K562 (cell line): Measurements from ENCODE around the gene CDH8. TPM values are rescaled to one million over a fixed set of nuclear protein-coding genes. Genes with fewer than 3 reads are reported as not detected.

Experiments
- ATAC-seq: fragments of 200-7000 bp; cut with Tn5 transposase; 3 replicates; pipeline ENCODE4 v1.9.1; 2020; ENCODE audit warnings: moderate library complexity
- BruUV-seq: library from RNA; stranded (reverse); fragments of 400-500 nt; replicated peaks from 2 replicates; lab custom pipeline; 2021; lab: Mats Ljungman, UMichigan
- CTCF ChIA-PET: fragments of 300-600 bp; formaldehyde crosslinking; extraction: SDS; loops from one replicate; lab custom pipeline; 2021; ENCODE audit warnings: low intra/inter-chr PET ratio; lab: Yijun Ruan, JAX
- POLR2A ChIA-PET: fragments of 300-600, 350-650 bp; sonication (Branson Sonifier 250); formaldehyde crosslinking; extraction: SDS; loops from one replicate; lab custom pipeline; 2021; ENCODE audit warnings: antibody characterized with exemption, inconsistent platforms; lab: Yijun Ruan, JAX
- DNase-seq, 4 experiments: peaks; one replicate each; pipeline versions ENCODE4 v3.0.0 to v3.0.0-alpha.2; 2011 to 2018; ENCODE audit warnings: low spot score in 3 of 4, mixed read lengths in 3 of 4; ENCODE audit errors: extremely low read depth in 1 of 4
- FAIRE-seq: peaks from 2 replicates; lab custom pipeline; 2011; peaks lifted over from hg19 to GRCh38; lab: Jason Lieb, UNC
- H2AFZ ChIP-seq: 2 replicates; pipeline ENCODE4 v1.6.0; 2011; ENCODE audit warnings: low read depth, low read length, control low read depth, inconsistent platforms
- H3K27ac ChIP-seq: fragments of 200-600 bp; 3 replicates; pipeline ENCODE4 v1.8.0; 2011; ENCODE audit warnings: low read depth, mild to moderate bottlenecking, control low read depth, inconsistent platforms, low read length, moderate library complexity, mixed read lengths; ENCODE audit errors: extremely low read depth
- H3K27me3 ChIP-seq, 2 experiments: fragments of 300-600 bp in 1 of 2; 2 replicates in 1 of 2; 3 replicates in 1 of 2; pipeline versions ENCODE4 v1.6.0 to v1.8.0; 2011; ENCODE audit warnings: inconsistent platforms in 2 of 2, low read length in 2 of 2, mild to moderate bottlenecking in 1 of 2, mixed read lengths in 1 of 2, moderate library complexity in 1 of 2; ENCODE audit not compliant: control insufficient read depth in 2 of 2, insufficient read depth in 2 of 2
- H3K36me3 ChIP-seq: fragments of 300-600 bp; 3 replicates; pipeline ENCODE4 v1.8.0; 2011; ENCODE audit warnings: mild to moderate bottlenecking, low read length, inconsistent platforms; ENCODE audit not compliant: control insufficient read depth, insufficient read depth
- H3K4me1 ChIP-seq, 2 experiments: fragments of 200-600 bp in 1 of 2; replicated peaks in 1 of 2; 2 replicates in 1 of 2; 3 replicates in 1 of 2; pipeline versions ENCODE4 v1.5.1 to v1.8.0; 2011; ENCODE audit warnings: inconsistent platforms in 2 of 2, low read length in 2 of 2, mild to moderate bottlenecking in 1 of 2, mixed read lengths in 1 of 2, moderate library complexity in 1 of 2; ENCODE audit not compliant: control insufficient read depth in 2 of 2, insufficient read depth in 2 of 2
- H3K4me2 ChIP-seq: 2 replicates; pipeline ENCODE4 v1.6.1; 2011; ENCODE audit warnings: low read length, control low read depth, inconsistent platforms, mixed read lengths; ENCODE audit not compliant: insufficient read depth
- H3K4me3 ChIP-seq: fragments of 200-600 bp; sonication (generic), shearing (Covaris generic); 2 replicates; pipeline ENCODE4 v1.5.1; 2016; ENCODE audit warnings: control low read depth, inconsistent platforms
- H3K79me2 ChIP-seq: fragments of 200-600 bp; 3 replicates; pipeline ENCODE4 v1.8.0; 2011; ENCODE audit warnings: low read length, inconsistent platforms; ENCODE audit not compliant: control insufficient read depth, insufficient read depth
- H3K9ac ChIP-seq, 2 experiments: 2 replicates each; pipeline versions ENCODE4 v1.6.0 to v1.6.1; 2011; ENCODE audit warnings: low read depth in 2 of 2, low read length in 2 of 2, control low read depth in 1 of 2, inconsistent platforms in 1 of 2, mild to moderate bottlenecking in 1 of 2, mixed read lengths in 1 of 2; ENCODE audit not compliant: insufficient read depth in 1 of 2
- H3K9me1 ChIP-seq: one replicate; pipeline ENCODE4 v1.6.0; 2011; ENCODE audit warnings: inconsistent platforms, mild to moderate bottlenecking, low read length, moderate library complexity; ENCODE audit not compliant: control insufficient read depth, insufficient read depth
- H3K9me3 ChIP-seq: replicated peaks from 2 replicates; pipeline ENCODE4 v1.5.1; 2011; ENCODE audit warnings: low read depth, low read length, inconsistent platforms; ENCODE audit not compliant: control insufficient read depth, insufficient read depth
- H4K20me1 ChIP-seq: replicated peaks from 2 replicates; pipeline ENCODE4 v1.6.1; 2011; ENCODE audit warnings: low read length, inconsistent platforms, mixed read lengths; ENCODE audit not compliant: control insufficient read depth, insufficient read depth
- BRCA1 ChIP-seq, 2 experiments: fragments of 450-650 bp in 1 of 2; sonication (generic) in 1 of 2; formaldehyde crosslinking in 1 of 2; IDR thresholded peaks; 2 replicates each; pipeline versions ENCODE4 v1.5.0 to v1.6.1; 2017 to 2020; ENCODE audit warnings: mild to moderate bottlenecking in 1 of 2, missing genetic modification reagents in 1 of 2
- CBFA2T3 ChIP-seq: fragments of 450-650 bp; IDR thresholded peaks from 2 replicates; pipeline ENCODE4 v1.6.1; 2017
- GTF2F1 ChIP-seq: IDR thresholded peaks from 2 replicates; pipeline ENCODE4 v1.6.1; 2011; ENCODE audit warnings: low read depth, low read length, improper control_type of control experiment
- WGBS: fragments of 100-300 bp; shearing (Covaris generic); methylation state at CpG from one replicate; pipeline ENCODE4 v1.1.6; 2016; ENCODE audit warnings: low coverage, mixed read lengths; ENCODE audit not compliant: insufficient coverage; ENCODE audit errors: missing lambda C conversion rate; 5-methylcytosine and 5-hydroxymethylcytosine counted together
- in situ Hi-C: fragments of 300-500 bp; cut with MboI; formaldehyde crosslinking; loops from 4 replicates; pipeline ENCODE4 v1.15.0; 2018; ENCODE audit warnings: inconsistent platforms, mixed read lengths
- intact Hi-C: fragments of 100-400 bp; cut with micrococcal nuclease; formaldehyde crosslinking; loops from 2 replicates; pipeline ENCODE4 v1.14.2; 2022
- polyA plus RNA-seq, 8 experiments: library from polyadenylated mRNA; depleted of rRNA in 4 of 8; stranded (reverse) in 5 of 8; unstranded in 3 of 8; fragments of >200 nt; fragmentation: Nextera tagmentation in 2 of 8; fragmentation: Illumina TruSeq in 1 of 8; extraction: Ambion mirVana in 2 of 8; extraction: Trizol in 1 of 8; gene quantifications; 2 replicates each; pipeline versions ENCODE4 v1.2.1 to v1.2.3, GENCODE V29; 2011 to 2014; ENCODE audit warnings: inconsistent platforms in 1 of 8, missing spikeins in 1 of 8
- total RNA-seq, 7 experiments: library from RNA; depleted of rRNA in 6 of 7; stranded (reverse); fragments of >200 nt in 6 of 7; fragmentation: Illumina TruSeq in 2 of 7; extraction: Trizol in 2 of 7; gene quantifications; 2 replicates each; pipeline versions ENCODE4 v1.2.1 to v1.2.3, GENCODE V29; 2011 to 2021; ENCODE audit warnings: low replicate concordance in 1 of 7
- TF ChIP-seq, protein P1 (sequence below), 2 experiments: fragments of 450-650 bp; IDR thresholded peaks; 2 replicates each; pipeline ENCODE4 v1.6.1; 2016
- TF ChIP-seq, protein P2 (sequence below): sonication (generic); formaldehyde crosslinking; IDR thresholded peaks from 2 replicates; pipeline ENCODE4 v1.8.0; 2023; ENCODE audit warnings: mild to moderate bottlenecking, missing genetic modification reagents
- TF ChIP-seq, protein P3 (sequence below): fragments of 200-400 bp; formaldehyde crosslinking; IDR thresholded peaks from 2 replicates; pipeline ENCODE4 v1.6.1; 2017; ENCODE audit warnings: mild to moderate bottlenecking, low read depth, low read length, moderate library complexity

The CDH8 gene
- total and polyA plus RNA-seq, 9 of the 15 experiments (the other 6 are each of a cell fraction or from before 2014, with no cell fraction given): 0.22 to 1.4 (median 0.42) TPM; not detected in 4

DNA sequence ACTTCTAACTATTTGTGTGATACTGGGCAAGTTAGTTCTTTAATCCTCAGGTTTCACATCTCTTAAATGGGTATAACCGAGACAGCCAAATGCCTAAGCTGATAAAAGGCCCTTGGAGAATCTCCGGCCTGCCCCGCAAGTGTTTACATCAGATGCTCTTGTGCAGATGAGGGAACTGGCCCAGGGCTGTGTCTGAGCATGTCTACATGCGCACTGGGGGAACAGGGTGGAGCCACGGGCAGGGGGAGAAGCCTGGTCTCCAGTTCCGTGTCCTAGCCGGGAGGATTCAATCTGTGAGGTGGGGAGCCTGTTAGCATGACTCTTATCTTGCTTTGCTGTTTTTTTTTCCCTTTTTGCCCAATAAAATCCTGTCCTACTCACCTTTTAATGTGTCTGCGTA is 222.9 kb downstream of the CDH8 start:
- H3K4me1 ChIP-seq: no peaks in the 10 kb centered on the region
- ATAC-seq: no peak
- no peak for FAIRE-seq
- intact Hi-C loops: no loop called here
- H3K9ac ChIP-seq: no peak overlapping the region
- DNase-seq: no peak
- no peaks in the 10 kb centered on the region for H3K9me3 ChIP-seq
- no peaks in the 10 kb centered on the region for H3K27me3 ChIP-seq
- 2% methylated on average over 8 of the region's 8 CpGs for WGBS
- H2AFZ ChIP-seq: no peak overlapping the region
- H3K79me2 ChIP-seq: no peaks in the 10 kb centered on the region
- CTCF ChIA-PET: no interaction called here
- no peaks in the 10 kb centered on the region for H4K20me1 ChIP-seq
- H3K27ac ChIP-seq: no peak overlapping the region
- in situ Hi-C loops: no loop called here
- H3K9me1 ChIP-seq: no peaks in the 10 kb centered on the region
- H3K4me2 ChIP-seq: no peak overlapping the region
- H3K4me3 ChIP-seq: no peak overlapping the region
- BruUV-seq: no TSS peak
- H3K36me3 ChIP-seq: no peaks in the 10 kb centered on the region
- POLR2A ChIA-PET: no interaction called here
- TF ChIP-seq, protein P1, sequence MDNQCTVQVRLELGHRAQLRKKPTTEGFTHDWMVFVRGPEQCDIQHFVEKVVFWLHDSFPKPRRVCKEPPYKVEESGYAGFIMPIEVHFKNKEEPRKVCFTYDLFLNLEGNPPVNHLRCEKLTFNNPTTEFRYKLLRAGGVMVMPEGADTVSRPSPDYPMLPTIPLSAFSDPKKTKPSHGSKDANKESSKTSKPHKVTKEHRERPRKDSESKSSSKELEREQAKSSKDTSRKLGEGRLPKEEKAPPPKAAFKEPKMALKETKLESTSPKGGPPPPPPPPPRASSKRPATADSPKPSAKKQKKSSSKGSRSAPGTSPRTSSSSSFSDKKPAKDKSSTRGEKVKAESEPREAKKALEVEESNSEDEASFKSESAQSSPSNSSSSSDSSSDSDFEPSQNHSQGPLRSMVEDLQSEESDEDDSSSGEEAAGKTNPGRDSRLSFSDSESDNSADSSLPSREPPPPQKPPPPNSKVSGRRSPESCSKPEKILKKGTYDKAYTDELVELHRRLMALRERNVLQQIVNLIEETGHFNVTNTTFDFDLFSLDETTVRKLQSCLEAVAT (IDR thresholded peaks at IDR 0.05): no peak
- TF ChIP-seq CBFA2T3 (no peak), GTF2F1 (no peak), BRCA1 (IDR thresholded peaks at IDR 0.05) (no peak), BRCA1 (CRISPR knock-in tag; IDR thresholded peaks at IDR 0.05) (no peak)
- TF ChIP-seq, protein P2, sequence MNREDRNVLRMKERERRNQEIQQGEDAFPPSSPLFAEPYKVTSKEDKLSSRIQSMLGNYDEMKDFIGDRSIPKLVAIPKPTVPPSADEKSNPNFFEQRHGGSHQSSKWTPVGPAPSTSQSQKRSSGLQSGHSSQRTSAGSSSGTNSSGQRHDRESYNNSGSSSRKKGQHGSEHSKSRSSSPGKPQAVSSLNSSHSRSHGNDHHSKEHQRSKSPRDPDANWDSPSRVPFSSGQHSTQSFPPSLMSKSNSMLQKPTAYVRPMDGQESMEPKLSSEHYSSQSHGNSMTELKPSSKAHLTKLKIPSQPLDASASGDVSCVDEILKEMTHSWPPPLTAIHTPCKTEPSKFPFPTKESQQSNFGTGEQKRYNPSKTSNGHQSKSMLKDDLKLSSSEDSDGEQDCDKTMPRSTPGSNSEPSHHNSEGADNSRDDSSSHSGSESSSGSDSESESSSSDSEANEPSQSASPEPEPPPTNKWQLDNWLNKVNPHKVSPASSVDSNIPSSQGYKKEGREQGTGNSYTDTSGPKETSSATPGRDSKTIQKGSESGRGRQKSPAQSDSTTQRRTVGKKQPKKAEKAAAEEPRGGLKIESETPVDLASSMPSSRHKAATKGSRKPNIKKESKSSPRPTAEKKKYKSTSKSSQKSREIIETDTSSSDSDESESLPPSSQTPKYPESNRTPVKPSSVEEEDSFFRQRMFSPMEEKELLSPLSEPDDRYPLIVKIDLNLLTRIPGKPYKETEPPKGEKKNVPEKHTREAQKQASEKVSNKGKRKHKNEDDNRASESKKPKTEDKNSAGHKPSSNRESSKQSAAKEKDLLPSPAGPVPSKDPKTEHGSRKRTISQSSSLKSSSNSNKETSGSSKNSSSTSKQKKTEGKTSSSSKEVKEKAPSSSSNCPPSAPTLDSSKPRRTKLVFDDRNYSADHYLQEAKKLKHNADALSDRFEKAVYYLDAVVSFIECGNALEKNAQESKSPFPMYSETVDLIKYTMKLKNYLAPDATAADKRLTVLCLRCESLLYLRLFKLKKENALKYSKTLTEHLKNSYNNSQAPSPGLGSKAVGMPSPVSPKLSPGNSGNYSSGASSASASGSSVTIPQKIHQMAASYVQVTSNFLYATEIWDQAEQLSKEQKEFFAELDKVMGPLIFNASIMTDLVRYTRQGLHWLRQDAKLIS: no peak
- TF ChIP-seq, protein P3, sequence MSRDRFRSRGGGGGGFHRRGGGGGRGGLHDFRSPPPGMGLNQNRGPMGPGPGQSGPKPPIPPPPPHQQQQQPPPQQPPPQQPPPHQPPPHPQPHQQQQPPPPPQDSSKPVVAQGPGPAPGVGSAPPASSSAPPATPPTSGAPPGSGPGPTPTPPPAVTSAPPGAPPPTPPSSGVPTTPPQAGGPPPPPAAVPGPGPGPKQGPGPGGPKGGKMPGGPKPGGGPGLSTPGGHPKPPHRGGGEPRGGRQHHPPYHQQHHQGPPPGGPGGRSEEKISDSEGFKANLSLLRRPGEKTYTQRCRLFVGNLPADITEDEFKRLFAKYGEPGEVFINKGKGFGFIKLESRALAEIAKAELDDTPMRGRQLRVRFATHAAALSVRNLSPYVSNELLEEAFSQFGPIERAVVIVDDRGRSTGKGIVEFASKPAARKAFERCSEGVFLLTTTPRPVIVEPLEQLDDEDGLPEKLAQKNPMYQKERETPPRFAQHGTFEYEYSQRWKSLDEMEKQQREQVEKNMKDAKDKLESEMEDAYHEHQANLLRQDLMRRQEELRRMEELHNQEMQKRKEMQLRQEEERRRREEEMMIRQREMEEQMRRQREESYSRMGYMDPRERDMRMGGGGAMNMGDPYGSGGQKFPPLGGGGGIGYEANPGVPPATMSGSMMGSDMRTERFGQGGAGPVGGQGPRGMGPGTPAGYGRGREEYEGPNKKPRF: no peak
